ENCODE measurements around the gene GRM1.

Gene GRM1

GRCh38 chr6:146312608-146313007 lies 283.7 kb downstream of the GRM1 start:
- no peak for DNase-seq (ENCODE audit: low read depth in 2 of 3, low spot score in 1 of 3)

DNA sequence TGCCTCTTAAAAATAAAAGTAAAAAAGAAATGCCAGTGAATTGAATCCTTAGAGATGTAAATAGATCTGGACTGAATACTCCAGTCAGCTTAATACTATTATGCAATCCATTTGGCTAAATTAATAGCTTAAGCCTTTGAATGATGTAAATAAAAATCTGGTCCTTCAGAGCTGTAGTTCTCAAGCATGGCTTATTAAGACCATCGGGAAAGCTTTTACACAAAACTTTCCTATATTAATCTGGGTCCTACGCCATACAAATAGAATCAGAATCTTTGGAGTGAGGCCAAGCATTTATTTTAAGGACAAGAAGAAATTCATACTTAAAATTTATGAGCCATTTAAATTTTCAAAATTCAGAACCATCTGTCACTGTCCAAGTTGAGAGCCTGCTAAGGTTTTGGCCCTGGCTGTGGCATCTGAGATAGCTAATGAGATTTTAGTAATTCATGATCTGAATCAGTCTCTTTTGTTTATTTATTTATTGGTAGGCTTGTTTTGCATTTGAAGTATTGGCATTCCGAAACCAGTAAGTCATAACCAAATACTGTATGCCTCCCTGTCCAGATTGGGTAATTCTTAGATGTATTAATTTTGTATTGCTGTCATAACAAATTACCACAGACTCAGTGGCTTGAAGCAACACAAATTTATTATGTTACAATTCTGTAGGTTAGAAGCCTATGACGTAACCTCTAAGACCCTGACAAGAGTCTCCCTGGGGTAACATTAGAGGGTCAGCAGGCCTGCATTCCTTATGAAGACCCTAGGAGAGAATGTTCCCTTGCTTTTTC lies 286.7 kb downstream of the GRM1 start:
- DNase-seq (ENCODE audit: low read depth in 2 of 3, low spot score in 1 of 3) = no peak

- DNase-seq (ENCODE audit: low read depth in 2 of 3, low spot score in 1 of 3) = no peak
These were observed 287.3 kb downstream of the GRM1 start for GRCh38 chr6:146316175-146316495.

GRCh38 chr6:146331013-146331412 lies 302.2 kb downstream of the GRM1 start:
- DNase-seq (ENCODE audit: low read depth in 2 of 3, low spot score in 1 of 3) = no peak

GRCh38 chr6:146335336-146335735 lies 306.5 kb downstream of the GRM1 start:
- no peak for DNase-seq (ENCODE audit: low read depth in 2 of 3, low spot score in 1 of 3)

GRCh38 chr6:146336191-146336590 lies 307.3 kb downstream of the GRM1 start:
- DNase-seq (ENCODE audit: low read depth in 2 of 3, low spot score in 1 of 3) = no peak

DNA sequence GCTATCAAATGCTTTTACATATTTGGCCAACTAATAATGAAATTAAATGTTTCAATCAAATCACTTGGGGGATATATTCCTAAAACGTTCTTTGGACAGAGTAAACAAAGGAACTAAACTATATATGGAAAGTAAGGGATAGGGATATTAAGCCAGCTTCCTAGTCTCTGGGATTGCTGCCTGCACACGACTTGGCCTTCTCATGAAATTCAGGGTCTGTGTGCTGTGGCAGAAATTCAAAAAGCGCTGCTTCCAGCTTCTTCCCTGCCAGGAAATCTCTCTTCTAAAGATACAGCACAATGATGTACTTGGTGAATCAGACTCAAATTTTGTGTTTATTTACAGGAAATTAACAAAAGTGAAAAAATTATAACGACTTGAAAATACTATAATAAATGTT lies 308.5 kb downstream of the GRM1 start:
- no peak for DNase-seq (ENCODE audit: low read depth in 2 of 3, low spot score in 1 of 3)

GRCh38 chr6:146339716-146340115 lies 310.9 kb downstream of the GRM1 start:
- no peak for DNase-seq (ENCODE audit: low read depth in 2 of 3, low spot score in 1 of 3)

DNA sequence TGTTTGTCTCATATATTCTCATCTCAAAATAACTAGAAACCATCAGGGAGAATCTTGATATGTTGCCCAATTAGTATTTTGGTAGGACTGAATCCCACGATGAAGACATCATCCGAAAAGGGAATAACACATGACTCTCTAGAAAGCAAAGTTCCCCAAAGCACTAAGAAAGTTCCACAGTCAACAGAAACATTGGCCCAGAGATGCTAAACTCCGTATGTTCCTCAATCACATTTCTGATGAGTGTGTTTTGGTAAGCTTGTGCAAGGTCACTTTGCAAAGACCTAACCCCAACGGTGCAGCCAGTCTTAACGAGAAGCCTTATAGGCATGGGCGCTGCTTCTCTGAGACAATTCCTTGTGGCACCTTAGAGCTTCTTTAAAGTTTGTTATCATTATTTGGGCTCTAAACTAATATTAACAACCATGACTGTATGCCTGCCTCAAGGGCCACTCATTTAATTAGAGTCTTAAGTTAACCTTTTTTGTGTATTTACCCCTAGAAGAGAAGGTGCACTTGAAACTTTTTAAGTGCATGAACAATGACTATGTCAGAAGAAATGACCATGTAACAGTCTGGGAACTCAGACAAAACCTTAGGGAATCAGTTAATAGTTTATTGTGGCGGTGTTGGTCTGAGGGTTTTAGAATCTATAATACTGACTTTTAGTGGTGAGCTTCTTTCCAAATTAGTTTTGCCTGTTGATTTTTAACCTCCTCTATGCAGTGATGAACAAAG lies 312.8 kb downstream of the GRM1 start:
- no peak for DNase-seq (ENCODE audit: low read depth in 2 of 3, low spot score in 1 of 3)

- DNase-seq (ENCODE audit: low read depth in 2 of 3, low spot score in 1 of 3) = no peak
These were observed 316.7 kb downstream of the GRM1 start for GRCh38 chr6:146345598-146345997.

DNA sequence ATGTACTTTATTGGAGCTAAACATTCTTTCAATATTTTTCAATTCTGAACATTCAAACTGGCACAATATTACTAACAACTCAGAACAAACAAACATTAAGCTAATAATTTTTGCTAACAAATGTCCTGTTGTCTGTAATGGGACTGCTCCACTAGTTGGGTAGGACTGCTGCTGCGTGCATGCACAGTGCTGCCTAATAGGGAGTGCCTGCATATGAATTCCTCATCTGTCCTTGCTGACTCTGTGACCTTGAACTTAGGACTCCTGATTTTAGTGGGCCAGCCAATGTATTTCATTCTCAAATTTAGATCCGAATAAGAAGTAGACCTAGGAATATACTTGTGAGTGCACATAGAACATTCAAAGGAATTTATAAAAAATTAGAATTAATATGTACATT lies 318.2 kb downstream of the GRM1 start:
- no peak for DNase-seq (ENCODE audit: low read depth in 2 of 3, low spot score in 1 of 3)

GRCh38 chr6:146347690-146348089 lies 318.8 kb downstream of the GRM1 start:
- no peak for DNase-seq (ENCODE audit: low read depth in 2 of 3, low spot score in 1 of 3)

DNA sequence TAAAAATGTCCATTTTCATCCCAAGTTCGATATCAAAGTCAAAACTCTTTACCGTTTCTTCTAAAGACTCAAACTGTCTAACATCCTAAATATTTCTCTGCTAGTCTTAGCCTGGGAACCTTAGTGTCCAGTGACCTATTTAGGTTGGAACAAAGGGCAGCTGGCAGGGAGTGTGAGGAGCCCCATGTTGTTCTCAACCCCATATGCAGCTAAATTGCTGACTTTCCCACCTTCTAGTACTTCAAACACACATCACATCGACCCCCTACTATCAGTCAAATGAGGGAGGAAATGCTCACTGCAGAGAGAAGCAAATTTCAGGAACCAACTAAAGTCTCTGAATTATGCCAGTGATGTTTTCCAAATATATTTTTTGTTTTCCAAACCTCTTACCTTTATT lies 322.2 kb downstream of the GRM1 start:
- DNase-seq (ENCODE audit: low read depth in 2 of 3, low spot score in 1 of 3) = no peak

DNA sequence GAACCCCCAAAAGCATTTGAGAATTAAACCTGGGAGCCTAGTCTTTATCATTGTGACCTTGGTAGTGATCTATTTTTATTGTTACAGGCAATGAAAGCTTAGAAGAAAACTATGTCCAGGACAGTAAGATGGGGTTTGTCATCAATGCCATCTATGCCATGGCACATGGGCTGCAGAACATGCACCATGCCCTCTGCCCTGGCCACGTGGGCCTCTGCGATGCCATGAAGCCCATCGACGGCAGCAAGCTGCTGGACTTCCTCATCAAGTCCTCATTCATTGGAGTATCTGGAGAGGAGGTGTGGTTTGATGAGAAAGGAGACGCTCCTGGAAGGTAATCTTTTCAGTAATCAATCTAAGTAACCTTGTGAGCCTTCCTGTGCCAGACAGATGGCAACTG lies 323.3 kb downstream of the GRM1 start:
- no peak for DNase-seq (ENCODE audit: low read depth in 2 of 3, low spot score in 1 of 3)

GRCh38 chr6:146354451-146354850 lies 325.6 kb downstream of the GRM1 start:
- DNase-seq (ENCODE audit: low read depth in 2 of 3, low spot score in 1 of 3) = no peak

- no peak for DNase-seq (ENCODE audit: low read depth in 2 of 3, low spot score in 1 of 3)
These were observed 326.7 kb downstream of the GRM1 start for GRCh38 chr6:146355521-146356100.

- no peak for DNase-seq (ENCODE audit: low read depth in 2 of 3, low spot score in 1 of 3)
These were observed 328.9 kb downstream of the GRM1 start for GRCh38 chr6:146357578-146358430.

GRCh38 chr6:146358431-146359046 lies 329.7 kb downstream of the GRM1 start:
- no peak for DNase-seq (ENCODE audit: low read depth in 2 of 3, low spot score in 1 of 3)

DNA sequence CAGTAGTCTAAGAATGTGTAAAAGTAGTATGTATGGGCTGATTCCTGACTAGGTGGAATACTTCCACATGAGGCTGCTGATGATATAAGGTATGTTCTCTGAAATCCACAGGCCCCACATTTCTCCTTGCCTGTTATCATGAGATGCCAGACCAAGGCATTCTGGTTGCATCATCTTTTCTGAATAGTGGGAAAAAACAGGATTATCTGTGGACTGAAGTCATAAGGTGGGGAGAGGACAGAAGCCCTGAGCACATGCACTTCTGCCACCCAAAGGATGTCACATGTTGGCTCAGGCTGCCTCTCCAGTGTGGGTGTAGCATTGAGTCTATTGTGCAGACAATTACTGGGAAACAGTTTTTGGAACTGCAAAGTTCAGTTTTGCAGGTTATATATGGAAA lies 330.3 kb downstream of the GRM1 start:
- no peak for DNase-seq (ENCODE audit: low read depth in 2 of 3, low spot score in 1 of 3)

DNA sequence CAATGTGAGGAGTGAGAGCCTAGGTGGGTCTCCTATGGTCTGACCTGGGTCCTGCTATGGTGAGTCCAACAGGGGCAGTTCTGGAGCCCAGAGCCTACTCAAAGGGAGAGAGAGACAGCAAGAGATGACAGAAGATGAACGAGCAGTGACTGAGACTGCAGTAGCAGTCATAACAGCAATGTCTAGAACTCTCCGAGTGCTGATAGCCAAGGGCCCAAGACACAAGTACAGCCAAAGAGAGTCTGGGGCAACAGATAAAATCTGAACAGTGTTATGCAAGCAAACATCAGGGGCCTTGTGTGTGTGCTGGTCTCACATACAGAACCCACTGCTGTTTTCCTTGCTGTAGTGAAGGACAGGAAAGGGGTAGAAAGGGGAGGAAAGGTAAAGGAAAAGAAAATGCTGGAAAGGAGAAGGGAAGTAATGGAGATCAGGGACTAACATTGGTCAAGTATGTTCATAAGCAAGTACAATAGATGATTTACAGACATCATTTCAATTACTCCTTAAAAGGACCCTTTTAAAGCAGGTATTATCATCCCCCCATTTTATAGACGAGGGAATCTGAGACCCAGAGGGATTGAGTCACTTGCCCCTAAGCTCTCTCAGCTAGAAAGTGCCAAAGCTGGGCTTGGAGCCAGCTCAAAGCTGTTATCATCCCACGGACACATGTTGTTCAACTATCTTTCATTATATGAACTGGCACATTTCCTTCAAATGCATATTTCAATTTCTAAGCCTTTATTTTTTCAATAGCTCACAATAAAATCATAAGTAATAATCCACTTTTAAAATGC lies 332.5 kb downstream of the GRM1 start:
- no peak for DNase-seq (ENCODE audit: low read depth in 2 of 3, low spot score in 1 of 3)
